Panc1 (cell line): ENCODE data around the gene RHOXF2. TPM values are rescaled to one million over a fixed set of nuclear protein-coding genes. Genes with fewer than 3 reads are reported as not detected.
"Not testable (repeated sequence)": the region's sequence is repeated elsewhere in the genome, so short reads cannot be mapped to it uniquely, and the experiment has no call there.

Source experiments
- ATAC-seq: fragments of 200-7000 bp; cut with Tn5 transposase; 2 replicates; pipeline ENCODE4 v1.9.1; 2020; ENCODE audit warnings: mild to moderate bottlenecking, moderate library complexity
- BruUV-seq: library from RNA; stranded (reverse); fragments of 400-500 nt; replicated peaks from 2 replicates; lab custom pipeline; 2021; lab: Mats Ljungman, UMichigan
- CTCF ChIA-PET: fragments of 300-600 bp; sonication (Branson Sonifier 250); formaldehyde crosslinking; loops from one replicate; lab custom pipeline; 2022; ENCODE audit warnings: antibody characterized with exemption; lab: Charles Lee
- POLR2A ChIA-PET: fragments of 300-600 bp; sonication (Branson Sonifier 250); formaldehyde crosslinking; loops from one replicate; lab custom pipeline; 2022; ENCODE audit warnings: antibody characterized with exemption; lab: Charles Lee
- DNase-seq: peaks from one replicate; pipeline ENCODE4 v3.0.0-alpha.2; 2010; ENCODE audit warnings: low read depth, low spot score
- H3K27ac ChIP-seq: 2 replicates; pipeline ENCODE4 v1.5.1; 2011; ENCODE audit warnings: mild to moderate bottlenecking, low read length, inconsistent platforms
- H3K27me3 ChIP-seq: fragments of 200-500 bp; sonication (Bioruptor generic); 2 replicates; pipeline ENCODE4 v1.6.0; 2014; ENCODE audit warnings: low read length, inconsistent platforms; ENCODE audit not compliant: control insufficient read depth, insufficient read depth
- H3K36me3 ChIP-seq: fragments of 200-500 bp; sonication (Bioruptor generic); 2 replicates; pipeline ENCODE4 v1.5.1; 2014; ENCODE audit warnings: inconsistent platforms, mild to moderate bottlenecking, low read length, moderate library complexity; ENCODE audit not compliant: control insufficient read depth, insufficient read depth
- H3K4me1 ChIP-seq: 2 replicates; pipeline ENCODE4 v1.5.1; 2011; ENCODE audit warnings: inconsistent platforms, mild to moderate bottlenecking, low read length, moderate library complexity; ENCODE audit not compliant: control insufficient read depth, insufficient read depth
- H3K4me3 ChIP-seq, 2 experiments: 2 replicates each; pipeline ENCODE4 v1.5.1; 2011 to 2012; ENCODE audit warnings: low read depth in 2 of 2, low read length in 2 of 2, mild to moderate bottlenecking in 2 of 2, inconsistent platforms in 1 of 2, moderate library complexity in 1 of 2
- H3K9me3 ChIP-seq: fragments of 200-500 bp; sonication (Bioruptor generic); 2 replicates; pipeline ENCODE4 v1.5.1; 2014; ENCODE audit warnings: low read depth, mild to moderate bottlenecking, inconsistent platforms, low read length, moderate library complexity; ENCODE audit not compliant: control insufficient read depth, insufficient read depth
- REST ChIP-seq, 2 experiments: IDR thresholded peaks; 2 replicates each; pipeline ENCODE4 v1.6.1; 2011 to 2012; ENCODE audit warnings: low read depth in 2 of 2, control low read depth in 1 of 2, low read length in 1 of 2, mild to moderate bottlenecking in 1 of 2, moderate library complexity in 1 of 2; ENCODE audit not compliant: insufficient read depth in 1 of 2
- SIN3A ChIP-seq: IDR thresholded peaks from 2 replicates; pipeline ENCODE4 v1.6.1; 2012; ENCODE audit warnings: low read depth, mild to moderate bottlenecking, low read length, moderate library complexity, borderline replicate concordance; ENCODE audit not compliant: insufficient read depth
- in situ Hi-C: cut with HindIII; loops from 2 replicates; pipeline ENCODE4 v1.10.0; 2016; ENCODE audit warnings: low sequenced_read_pairs, low pct_unique_long_range_greater_than_20kb
- intact Hi-C: fragments of 100-400 bp; cut with micrococcal nuclease; formaldehyde crosslinking; loops from one replicate; pipeline ENCODE4 v1.10.0; 2022; ENCODE audit not compliant: unreplicated experiment
- total RNA-seq: library from RNA; stranded (reverse); gene quantifications from one replicate; pipeline ENCODE4 v1.2.1, GENCODE V29; 2021; ENCODE audit not compliant: unreplicated experiment
- TF ChIP-seq, protein P1 (sequence below): fragments of 450-650 bp; IDR thresholded peaks from 2 replicates; pipeline ENCODE4 v1.5.1; 2017; ENCODE audit warnings: mild to moderate bottlenecking

Gene RHOXF2
- total RNA-seq, 1 experiment from 2014 or later, result not detected

DNA sequence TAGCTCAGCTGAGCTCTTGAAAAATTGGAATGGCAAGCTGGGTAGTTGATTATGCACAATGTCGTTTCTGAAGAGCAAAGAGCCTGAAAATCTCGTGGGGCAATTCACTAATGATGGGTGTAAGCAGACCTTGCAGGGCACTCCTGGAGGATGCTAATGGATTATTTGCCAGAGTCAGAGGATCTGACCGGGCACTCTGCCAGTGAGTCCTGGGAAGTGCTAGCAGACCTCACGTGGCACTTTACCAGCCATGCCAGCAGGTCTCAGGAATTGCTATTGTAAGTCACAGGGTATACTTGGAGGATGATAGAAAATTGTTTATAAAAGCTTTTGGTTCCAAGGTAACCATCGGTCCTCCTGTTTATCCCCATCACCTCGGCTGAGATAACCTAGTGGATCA is 37.4 kb downstream of the RHOXF2 start:
- CTCF ChIA-PET, H3K4me1 ChIP-seq, DNase-seq, H3K27ac ChIP-seq, H3K36me3 ChIP-seq, H3K9me3 ChIP-seq, BruUV-seq, in situ Hi-C loops, intact Hi-C loops, ATAC-seq, H3K27me3 ChIP-seq, POLR2A ChIA-PET, H3K4me3 ChIP-seq: not testable (repeated sequence)

GRCh38 chrX:120196626-120197283 is 38.3 kb downstream of the RHOXF2 start:
- in situ Hi-C loops, H3K27ac ChIP-seq, ATAC-seq, H3K27me3 ChIP-seq, H3K4me3 ChIP-seq, H3K36me3 ChIP-seq, CTCF ChIA-PET, POLR2A ChIA-PET, DNase-seq, H3K9me3 ChIP-seq, H3K4me1 ChIP-seq, intact Hi-C loops, BruUV-seq: not testable (repeated sequence)

DNA sequence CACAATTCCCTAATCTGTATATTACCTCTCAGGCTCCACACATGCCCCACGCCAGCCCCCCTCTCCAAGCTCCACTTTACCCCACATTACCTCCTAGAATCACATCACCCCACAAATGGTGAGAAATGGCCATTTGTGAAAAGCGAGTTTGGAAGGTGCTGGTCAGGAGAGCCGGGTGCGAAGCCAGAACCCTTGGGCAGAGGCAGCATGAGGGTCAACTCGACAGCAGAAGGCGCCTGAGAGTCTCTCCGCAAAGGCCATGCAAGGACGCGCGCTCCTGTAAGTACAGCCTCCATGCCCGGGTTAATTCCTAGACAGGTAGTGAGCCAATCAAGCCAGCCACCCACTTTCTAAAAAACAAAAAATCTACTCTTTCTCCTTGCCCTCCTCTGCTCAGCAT is 42.4 kb downstream of the RHOXF2 start:
- ChIA-PET POLR2A (no interaction called here), CTCF (no interaction called here)
- ATAC-seq (no peak), DNase-seq (no peak)
- in situ Hi-C loops (no loop called here), intact Hi-C loops (no loop called here)
- TF ChIP-seq SIN3A (no peak), REST (IDR thresholded peaks at IDR 0.05; ENCODE audit: insufficient read depth in 1 of 2, low read depth in 2 of 2, low read length in 1 of 2) (no peak)
- TF ChIP-seq, protein P1, sequence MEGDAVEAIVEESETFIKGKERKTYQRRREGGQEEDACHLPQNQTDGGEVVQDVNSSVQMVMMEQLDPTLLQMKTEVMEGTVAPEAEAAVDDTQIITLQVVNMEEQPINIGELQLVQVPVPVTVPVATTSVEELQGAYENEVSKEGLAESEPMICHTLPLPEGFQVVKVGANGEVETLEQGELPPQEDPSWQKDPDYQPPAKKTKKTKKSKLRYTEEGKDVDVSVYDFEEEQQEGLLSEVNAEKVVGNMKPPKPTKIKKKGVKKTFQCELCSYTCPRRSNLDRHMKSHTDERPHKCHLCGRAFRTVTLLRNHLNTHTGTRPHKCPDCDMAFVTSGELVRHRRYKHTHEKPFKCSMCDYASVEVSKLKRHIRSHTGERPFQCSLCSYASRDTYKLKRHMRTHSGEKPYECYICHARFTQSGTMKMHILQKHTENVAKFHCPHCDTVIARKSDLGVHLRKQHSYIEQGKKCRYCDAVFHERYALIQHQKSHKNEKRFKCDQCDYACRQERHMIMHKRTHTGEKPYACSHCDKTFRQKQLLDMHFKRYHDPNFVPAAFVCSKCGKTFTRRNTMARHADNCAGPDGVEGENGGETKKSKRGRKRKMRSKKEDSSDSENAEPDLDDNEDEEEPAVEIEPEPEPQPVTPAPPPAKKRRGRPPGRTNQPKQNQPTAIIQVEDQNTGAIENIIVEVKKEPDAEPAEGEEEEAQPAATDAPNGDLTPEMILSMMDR, result no peak
- H3K4me3 ChIP-seq, result no peak overlapping the region
- H3K27ac ChIP-seq, result no peak overlapping the region
- no TSS peak for BruUV-seq
- no peaks in the 10 kb centered on the region for H3K4me1 ChIP-seq
- H3K36me3 ChIP-seq, result no peaks in the 10 kb centered on the region
- H3K27me3 ChIP-seq, result peaks cover 14% of the 10 kb centered on the region
- no peaks in the 10 kb centered on the region for H3K9me3 ChIP-seq
